GM10847 (cell line): ENCODE results near the gene TINAGL1.

Experiments used
- POLR2A ChIP-seq: IDR thresholded peaks from 2 replicates; pipeline ENCODE4 v1.6.1; 2011; ENCODE audit not compliant: insufficient read length; ENCODE audit errors: extremely low read depth

TINAGL1 gene

GRCh38 chr1:31560394-31560793, 15.9 kb upstream of the TINAGL1 start:
- no peak for TF ChIP-seq POLR2A

DNA sequence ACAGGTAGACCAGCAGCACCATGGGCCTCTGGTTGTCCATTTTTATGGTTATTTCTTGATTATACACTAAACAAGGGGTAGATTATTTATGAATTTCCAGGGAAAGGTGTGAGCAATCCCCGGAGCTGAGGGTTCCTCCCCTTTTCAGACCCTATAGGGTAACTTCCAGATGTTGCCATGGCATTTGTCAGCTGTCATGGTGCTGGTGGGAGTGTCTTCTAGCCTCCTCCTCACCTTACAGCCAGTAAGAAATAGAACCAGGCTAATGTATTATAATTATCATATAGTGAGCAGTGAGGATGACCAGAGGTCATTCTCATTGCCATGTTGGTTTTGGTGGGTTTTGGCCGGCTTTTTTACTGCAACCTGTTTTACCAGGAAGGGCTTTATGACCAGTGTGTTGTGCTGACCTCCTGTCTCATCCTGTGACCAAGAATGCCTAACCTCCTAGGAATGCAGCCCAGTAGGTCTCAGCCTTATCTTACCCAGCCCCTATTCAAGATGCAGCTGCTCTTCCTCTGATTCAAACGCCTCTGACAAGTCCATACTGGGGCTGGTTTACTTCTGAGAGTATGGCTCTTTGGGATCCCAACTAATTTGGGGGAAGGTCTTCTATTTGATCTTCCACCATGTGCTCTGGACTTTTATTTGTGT, 13.5 kb upstream of the TINAGL1 start:
- no peak for TF ChIP-seq POLR2A

- TF ChIP-seq POLR2A: no peak
Observed at GRCh38 chr1:31564606-31564989, 11.7 kb upstream of the TINAGL1 start.

GRCh38 chr1:31567956-31568570, 8.3 kb upstream of the TINAGL1 start:
- no peak for TF ChIP-seq POLR2A

GRCh38 chr1:31568895-31569595, 7.3 kb upstream of the TINAGL1 start:
- no peak for TF ChIP-seq POLR2A

- TF ChIP-seq POLR2A: no peak
Observed at GRCh38 chr1:31569596-31570173, 6.6 kb upstream of the TINAGL1 start.

DNA sequence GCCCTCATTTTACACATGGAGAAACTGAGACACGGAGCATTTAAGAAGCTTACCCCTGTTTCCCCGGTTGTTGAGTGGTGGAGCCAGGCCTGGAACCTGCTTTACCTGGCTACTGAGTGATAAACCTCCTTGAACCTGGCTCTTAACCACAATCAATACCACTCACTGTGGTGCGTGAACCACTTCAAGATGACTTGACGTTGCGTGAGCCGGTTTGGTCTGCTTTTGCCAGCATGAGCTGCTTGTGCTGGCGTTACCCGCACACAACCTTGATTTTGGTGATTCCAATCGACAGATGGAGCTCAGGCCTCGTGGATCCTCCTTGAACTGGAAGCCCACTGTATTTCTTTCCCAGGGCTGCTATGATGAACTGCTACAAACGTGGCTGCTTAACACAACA, 6.1 kb upstream of the TINAGL1 start:
- no peak for TF ChIP-seq POLR2A

DNA sequence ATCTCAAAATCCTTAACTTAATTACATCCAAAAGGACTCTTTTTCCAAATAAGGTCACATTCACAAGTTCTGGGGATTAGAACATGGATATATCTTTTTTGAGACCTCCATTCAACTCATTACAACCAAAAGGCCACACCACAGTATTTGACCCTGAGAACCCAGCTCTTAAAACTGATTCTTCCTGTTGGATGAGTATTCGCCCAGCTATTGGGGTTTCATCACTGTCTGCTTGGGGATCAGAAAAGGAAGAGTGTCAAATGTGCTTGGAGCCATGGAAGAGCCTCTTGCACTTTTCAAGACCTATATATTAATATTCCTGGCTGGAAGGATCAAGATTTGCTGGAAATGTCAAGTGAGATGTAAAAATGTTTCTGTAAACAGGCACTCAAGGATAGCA, 5.4 kb upstream of the TINAGL1 start:
- TF ChIP-seq POLR2A: no peak

- no peak for TF ChIP-seq POLR2A
Observed at GRCh38 chr1:31571340-31572295, 4.7 kb upstream of the TINAGL1 start.

GRCh38 chr1:31572323-31573104, 3.8 kb upstream of the TINAGL1 start:
- TF ChIP-seq POLR2A: no peak

GRCh38 chr1:31573261-31573660, 3.1 kb upstream of the TINAGL1 start:
- no peak for TF ChIP-seq POLR2A

DNA sequence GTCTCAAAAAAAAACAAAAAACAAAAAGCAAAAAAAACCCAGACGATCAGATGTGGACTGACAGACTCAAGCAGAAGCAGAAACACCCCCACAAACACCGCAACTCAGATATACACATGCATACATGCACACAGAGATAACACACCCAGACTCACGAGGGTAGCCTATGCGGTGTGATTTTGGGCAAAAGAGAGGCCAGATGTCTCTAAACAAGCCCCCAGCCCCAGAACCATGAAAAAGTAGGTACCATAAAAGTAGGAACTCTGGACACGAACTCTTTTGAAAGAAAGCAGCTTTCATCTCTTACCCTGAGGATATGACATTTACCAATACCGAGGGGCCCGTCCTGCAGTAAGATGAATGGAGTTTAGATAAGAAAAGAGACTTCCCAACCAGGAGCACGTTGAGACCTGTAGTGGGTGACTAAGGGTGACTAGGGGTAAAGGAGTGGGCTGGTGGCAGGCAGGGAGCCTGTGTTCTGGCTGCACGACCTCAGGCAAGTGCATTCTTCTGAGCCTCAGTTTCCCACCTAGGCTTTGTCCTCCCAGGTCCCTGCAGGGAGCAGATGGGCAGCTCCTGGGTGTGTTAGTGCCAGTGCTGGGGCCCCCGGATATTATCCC, 1.5 kb upstream of the TINAGL1 start:
- TF ChIP-seq POLR2A: no peak

DNA sequence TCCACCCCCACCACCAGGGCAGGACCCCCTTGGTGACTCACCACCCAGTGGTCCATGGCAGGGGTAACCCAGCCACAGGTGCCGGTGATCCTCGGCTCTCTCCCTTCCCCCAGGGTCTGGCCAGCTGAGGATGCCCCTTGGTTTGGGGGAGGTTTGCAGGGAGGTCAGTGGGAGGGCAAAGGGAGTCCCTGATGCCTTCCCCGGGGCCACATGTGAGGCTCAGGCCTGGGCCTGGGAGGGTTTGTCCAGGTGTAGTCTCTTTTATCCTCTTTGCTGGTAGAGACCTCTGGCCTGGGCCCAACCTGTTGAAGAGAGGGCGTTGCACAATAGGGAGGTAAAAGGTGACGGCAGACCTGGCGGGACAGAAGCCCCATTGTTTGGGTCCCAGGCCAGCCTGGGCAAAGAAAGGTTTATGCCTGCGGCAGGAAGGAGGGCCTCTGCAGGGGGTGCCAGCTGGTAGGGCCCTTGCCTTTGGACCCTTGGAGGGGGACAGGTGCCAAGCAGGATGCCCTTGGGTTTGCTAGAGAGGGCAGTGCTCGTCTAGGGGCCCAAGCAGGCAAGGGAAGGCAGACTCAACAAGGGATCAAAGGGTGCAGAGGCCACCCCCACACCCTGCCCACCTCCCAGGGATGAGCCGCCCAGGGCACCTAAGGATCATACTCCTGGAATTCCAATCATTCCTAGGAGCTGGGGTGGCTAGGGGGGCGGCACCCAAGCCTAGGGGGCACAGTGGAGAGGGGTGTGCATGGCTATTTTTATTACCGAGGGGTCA, 760 bp upstream of the TINAGL1 start:
- no peak for TF ChIP-seq POLR2A
